Breast epithelium (tissue), 3 donors: ENCODE data around the gene KCNH3.

ENCODE experiments used
- POLR2A ChIP-seq: fragments of 450-650 bp; IDR thresholded peaks from one replicate; pipeline ENCODE4 v1.6.1; 2016; ENCODE audit warnings: antibody characterized with exemption, mild to moderate bottlenecking, moderate library complexity
- TF ChIP-seq, protein P1 (sequence below), 3 donors: fragments of 450-650 bp; IDR thresholded peaks; one replicate each; pipeline ENCODE4 v1.5.1; 2016 to 2017; ENCODE audit warnings: antibody characterized with exemption in 3 of 3, mild to moderate bottlenecking in 3 of 3, moderate library complexity in 3 of 3

DNA sequence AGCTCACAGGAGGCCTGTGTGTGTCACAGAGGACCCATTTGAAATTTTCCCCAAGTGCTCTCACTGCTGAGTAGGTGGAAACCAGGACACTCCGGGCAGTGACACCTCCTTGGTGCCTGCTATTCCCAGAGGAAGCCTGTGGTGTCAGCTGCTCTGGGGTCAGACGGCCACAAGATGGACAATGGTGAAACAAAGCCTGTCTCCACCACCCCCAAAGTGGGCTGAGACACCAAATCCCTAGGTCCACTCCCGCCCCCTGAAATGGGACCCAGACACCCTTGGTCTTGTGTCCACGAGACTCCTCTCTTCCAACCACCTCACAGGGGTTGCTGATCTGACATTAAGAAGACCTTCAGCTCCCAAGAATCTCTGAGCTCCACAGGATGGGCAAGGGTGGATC lies 7.0 kb downstream of the KCNH3 start:
- TF ChIP-seq, protein P1, sequence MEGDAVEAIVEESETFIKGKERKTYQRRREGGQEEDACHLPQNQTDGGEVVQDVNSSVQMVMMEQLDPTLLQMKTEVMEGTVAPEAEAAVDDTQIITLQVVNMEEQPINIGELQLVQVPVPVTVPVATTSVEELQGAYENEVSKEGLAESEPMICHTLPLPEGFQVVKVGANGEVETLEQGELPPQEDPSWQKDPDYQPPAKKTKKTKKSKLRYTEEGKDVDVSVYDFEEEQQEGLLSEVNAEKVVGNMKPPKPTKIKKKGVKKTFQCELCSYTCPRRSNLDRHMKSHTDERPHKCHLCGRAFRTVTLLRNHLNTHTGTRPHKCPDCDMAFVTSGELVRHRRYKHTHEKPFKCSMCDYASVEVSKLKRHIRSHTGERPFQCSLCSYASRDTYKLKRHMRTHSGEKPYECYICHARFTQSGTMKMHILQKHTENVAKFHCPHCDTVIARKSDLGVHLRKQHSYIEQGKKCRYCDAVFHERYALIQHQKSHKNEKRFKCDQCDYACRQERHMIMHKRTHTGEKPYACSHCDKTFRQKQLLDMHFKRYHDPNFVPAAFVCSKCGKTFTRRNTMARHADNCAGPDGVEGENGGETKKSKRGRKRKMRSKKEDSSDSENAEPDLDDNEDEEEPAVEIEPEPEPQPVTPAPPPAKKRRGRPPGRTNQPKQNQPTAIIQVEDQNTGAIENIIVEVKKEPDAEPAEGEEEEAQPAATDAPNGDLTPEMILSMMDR (IDR thresholded peaks at IDR 0.05), result no peak
- TF ChIP-seq POLR2A, result no peak
